GM19328 (cell line): ENCODE measurements around the gene CYP2A6.
"Not testable (repeated sequence)": the region's sequence is repeated elsewhere in the genome, so short reads cannot be mapped to it uniquely, and the experiment has no call there.

Source experiments
- ATAC-seq: cut with Tn5 transposase; IDR thresholded peaks from one replicate; pipeline ENCODE4 v1.9.1; 2021; ENCODE audit warnings: mild to moderate bottlenecking, moderate library complexity; ENCODE audit not compliant: unreplicated experiment

CYP2A6 gene

GRCh38 chr19:40822704-40823553 lies 27.3 kb downstream of the CYP2A6 start:
- not testable (repeated sequence) for ATAC-seq

DNA sequence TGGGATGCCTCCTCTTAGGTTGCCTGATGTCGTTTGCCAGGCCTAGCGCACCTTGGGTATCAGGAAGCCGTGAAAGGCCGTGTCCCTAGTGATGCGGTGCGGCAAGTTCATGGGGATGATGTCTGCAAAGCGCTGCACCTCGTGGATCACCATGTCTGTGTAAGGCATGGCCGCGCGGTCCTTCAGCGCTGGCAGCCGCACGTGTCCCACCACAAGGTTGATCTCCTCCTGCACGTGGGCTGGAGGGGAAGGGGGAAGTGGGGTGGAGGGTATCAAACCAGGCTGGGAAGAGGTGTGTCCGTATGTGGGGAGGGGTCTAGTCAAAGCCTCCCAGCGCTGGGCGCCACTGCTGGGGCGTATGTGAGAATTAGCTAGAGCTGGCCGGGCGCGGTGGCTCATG lies 28.1 kb downstream of the CYP2A6 start:
- ATAC-seq = no peak

GRCh38 chr19:40819479-40820234 lies 30.6 kb downstream of the CYP2A6 start:
- not testable (repeated sequence) for ATAC-seq

GRCh38 chr19:40818480-40819399 lies 31.5 kb downstream of the CYP2A6 start:
- not testable (repeated sequence) for ATAC-seq

- no peak for ATAC-seq
These were observed 35.0 kb downstream of the CYP2A6 start for GRCh38 chr19:40815223-40815622.

DNA sequence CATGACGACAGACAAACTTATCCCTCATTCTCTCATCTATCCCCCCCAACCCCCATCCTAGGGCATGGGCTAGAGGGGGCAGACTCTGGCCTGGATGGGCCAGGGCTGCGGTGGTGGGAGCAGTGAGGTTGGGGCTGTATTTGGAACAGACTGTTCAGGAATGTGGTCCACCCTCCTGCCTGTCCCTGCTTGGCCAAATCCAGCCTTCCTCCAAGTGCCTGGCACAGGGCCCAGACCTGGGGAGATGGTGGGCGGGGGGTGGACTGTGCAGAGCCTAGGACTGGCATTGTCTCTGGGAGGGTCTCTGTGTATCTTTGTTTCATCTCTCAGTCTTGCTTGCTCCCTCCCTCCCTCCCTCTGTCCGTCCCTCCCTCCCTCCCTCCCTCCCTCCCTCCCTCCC lies 37.1 kb downstream of the CYP2A6 start:
- ATAC-seq = no peak

- ATAC-seq = not testable (repeated sequence)
These were observed 37.7 kb downstream of the CYP2A6 start for GRCh38 chr19:40812571-40812970.

- ATAC-seq = no peak
These were observed 38.5 kb downstream of the CYP2A6 start for GRCh38 chr19:40811478-40812341.

- not testable (repeated sequence) for ATAC-seq
These were observed 39.4 kb downstream of the CYP2A6 start for GRCh38 chr19:40810649-40811408.

GRCh38 chr19:40810160-40810559 lies 40.1 kb downstream of the CYP2A6 start:
- ATAC-seq = no peak

GRCh38 chr19:40809358-40810086 lies 40.7 kb downstream of the CYP2A6 start:
- no peak for ATAC-seq

DNA sequence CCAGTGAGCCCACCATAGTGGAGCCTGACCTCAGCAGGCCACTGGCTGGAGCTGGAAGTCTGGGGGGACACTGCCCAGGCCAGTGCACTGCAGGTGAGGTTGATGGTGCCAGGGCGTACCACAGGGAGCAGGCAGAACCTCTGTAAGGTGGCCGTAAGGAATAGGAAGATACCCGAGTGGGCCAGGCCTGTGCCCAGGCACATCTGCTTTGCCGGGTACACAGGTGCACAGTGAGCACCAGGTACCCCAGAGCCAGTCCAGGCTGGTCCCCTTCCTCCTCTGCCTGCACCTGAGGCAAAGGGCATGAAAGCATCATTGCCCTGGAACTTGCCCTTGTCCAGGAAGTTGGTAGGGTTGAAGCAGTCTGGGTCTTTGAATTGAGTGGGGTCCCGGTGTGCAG lies 41.8 kb downstream of the CYP2A6 start:
- ATAC-seq = no peak

DNA sequence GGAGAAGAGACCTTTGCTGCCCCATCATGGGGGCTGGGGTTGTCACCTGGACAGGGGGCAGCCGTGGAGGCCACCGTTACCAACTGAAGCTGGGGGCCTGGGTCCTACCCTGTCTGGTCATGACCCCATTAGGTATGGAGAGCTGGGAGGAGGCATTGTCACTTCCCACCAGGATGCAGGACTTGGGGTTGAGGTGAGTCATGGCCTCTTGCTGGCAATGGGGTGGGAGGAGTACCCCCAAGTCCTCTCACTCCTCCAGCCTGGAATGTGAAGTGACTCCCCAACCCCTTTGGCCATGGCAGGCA lies 42.3 kb downstream of the CYP2A6 start:
- no peak for ATAC-seq

DNA sequence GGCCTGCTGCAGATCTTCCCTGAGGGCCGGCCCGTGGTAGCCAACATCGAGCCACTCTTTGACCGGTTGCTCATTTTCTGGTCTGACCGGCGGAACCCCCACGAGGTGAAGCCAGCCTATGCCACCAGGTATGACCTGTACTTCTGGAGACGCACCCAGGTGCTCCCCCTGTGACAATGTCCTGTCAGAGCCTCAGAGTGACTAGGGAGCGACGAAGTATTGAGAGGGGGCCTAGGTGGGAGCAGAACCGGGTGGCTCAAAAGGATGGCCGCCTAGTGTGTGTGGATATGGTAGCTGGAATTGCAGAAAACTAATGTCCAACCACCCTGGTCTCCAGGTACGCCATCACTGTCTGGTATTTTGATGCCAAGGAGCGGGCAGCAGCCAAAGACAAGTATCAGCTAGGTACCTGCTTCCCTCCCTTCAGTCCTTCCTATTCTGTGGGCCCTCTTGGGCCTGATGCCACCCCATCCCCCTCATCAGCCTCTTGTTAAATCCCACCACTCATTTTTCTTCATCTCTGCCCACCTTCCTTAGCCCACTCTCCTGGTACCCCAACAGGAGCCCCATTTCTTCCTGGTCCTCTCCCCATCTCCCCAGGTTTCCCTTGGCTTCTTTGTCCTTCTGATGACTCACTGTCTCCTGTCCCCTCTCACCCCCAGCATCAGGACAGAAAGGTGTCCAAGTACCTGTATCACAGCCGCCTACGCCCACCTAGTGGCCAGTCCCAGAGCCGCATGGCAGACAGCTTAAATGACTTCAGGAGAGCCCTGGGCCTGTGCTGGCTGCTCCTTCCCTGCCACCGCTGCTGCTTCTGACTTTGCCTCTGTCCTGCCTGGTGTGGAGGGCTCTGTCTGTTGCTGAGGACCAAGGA lies 42.9 kb downstream of the CYP2A6 start:
- no peak for ATAC-seq

DNA sequence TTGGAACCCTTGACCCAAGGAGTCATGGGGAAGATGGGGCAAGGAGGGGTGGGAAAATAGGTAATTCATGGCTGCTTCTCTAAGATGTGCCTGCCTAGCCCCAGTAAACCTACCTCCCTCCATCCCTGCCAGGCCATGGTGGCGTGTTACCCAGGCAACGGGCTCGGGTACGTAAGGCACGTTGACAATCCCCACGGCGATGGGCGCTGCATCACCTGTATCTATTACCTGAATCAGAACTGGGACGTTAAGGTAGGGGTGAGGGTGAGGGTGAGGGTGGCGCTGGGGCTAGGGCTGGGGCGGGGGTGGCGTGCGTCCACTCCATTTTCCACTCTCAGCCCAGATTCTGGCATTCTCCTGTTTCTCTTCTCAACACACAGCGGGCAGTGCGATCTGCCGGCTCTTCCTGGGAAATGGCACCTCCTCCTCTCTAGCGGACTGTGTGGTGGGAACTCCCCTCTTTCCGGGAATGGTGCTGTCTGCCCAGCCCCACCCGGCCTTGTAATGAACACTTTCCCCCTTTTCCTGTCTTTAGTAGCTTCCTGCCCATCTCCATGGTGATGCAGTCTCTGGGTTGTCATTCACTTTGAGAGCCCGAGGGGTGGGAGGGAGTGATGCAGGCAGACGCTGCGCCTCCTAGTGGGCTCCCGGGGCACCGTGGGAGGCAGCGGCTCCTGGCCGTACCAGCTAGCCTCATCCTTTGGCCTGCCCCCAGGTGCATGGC lies 43.7 kb downstream of the CYP2A6 start:
- no peak for ATAC-seq

DNA sequence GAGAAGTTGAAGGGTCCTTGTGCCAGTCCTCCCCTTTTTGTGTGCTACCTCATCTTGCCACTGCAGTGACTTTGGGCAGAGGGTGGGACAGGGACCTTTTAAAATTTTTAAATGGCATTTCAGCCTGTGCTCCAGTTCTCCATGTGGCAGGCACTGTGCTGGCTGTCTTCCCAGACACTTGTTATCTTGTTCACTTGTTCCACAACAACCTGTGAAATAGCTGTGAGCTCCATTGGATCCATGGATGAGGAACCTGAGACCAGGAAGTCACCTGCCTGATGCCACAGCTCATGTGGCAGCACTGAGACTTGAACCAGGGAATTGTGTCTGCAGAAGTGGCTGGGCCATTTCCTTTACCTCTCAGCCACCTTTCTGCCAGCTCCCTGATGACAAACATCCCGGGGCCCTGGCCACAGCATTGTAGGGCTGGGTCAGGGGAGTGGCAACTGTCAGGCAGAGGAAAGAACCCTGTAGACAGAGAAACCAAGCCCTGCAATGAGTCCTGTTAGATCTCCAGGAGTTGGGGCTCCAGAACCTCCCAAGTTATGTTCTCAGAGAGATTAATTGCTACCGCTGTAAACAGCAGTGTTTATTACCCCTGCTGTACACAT lies 44.9 kb downstream of the CYP2A6 start:
- no peak for ATAC-seq

DNA sequence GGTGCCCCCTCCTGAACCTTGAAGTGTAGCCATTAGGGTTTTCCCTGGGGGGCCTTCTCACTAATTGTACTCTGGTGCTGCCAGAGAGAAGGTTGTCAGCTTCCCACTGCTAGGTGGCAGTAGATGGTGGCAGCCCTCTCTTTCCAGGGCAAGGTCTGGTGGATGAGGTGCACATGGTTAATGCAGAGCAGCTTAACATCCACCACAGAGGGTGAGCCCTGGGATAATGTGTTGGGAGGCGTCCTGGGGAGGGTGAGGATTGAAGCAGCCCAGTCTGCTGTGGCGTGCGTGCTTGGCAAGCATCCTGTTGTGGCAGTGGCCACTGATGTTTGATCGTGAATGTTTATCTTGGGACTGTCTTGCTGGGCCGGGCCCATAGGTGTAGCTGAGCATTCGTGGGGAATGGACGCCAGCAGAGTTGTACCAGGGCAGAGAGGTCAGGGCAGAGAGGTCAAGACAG lies 45.4 kb downstream of the CYP2A6 start:
- no peak for ATAC-seq
